ENCODE measurements around the gene ELP4.

Gene ELP4

GRCh38 chr11:31607914-31608313, 98.3 kb downstream of the ELP4 start:
- TF ChIP-seq REST (IDR thresholded peaks at IDR 0.05; ENCODE audit: insufficient read depth in 1 of 2, low read depth in 2 of 2, low read length in 2 of 2) (no peak), POLR2AphosphoS5 (IDR thresholded peaks at IDR 0.05; ENCODE audit: low read depth, low read length) (no peak), SIN3A (IDR thresholded peaks at IDR 0.05; ENCODE audit: borderline replicate concordance, insufficient read depth, low read length) (no peak), FOXP2 (optimal IDR thresholded peaks at IDR 0.05; ENCODE audit: borderline replicate concordance, extremely low read depth, extremely low read length, insufficient read depth) (no peak), TAF1 (IDR thresholded peaks at IDR 0.05; ENCODE audit: borderline replicate concordance, insufficient read depth, low read length) (no peak)

GRCh38 chr11:31608995-31609394, 99.4 kb downstream of the ELP4 start:
- no peak for TF ChIP-seq POLR2AphosphoS5 (IDR thresholded peaks at IDR 0.05; ENCODE audit: low read depth, low read length)
- TF ChIP-seq FOXP2 (optimal IDR thresholded peaks at IDR 0.05; ENCODE audit: borderline replicate concordance, extremely low read depth, extremely low read length, insufficient read depth) = no peak
- TF ChIP-seq SIN3A (IDR thresholded peaks at IDR 0.05; ENCODE audit: borderline replicate concordance, insufficient read depth, low read length) = no peak
- TF ChIP-seq TAF1 (IDR thresholded peaks at IDR 0.05; ENCODE audit: borderline replicate concordance, insufficient read depth, low read length) = no peak
- TF ChIP-seq REST (IDR thresholded peaks at IDR 0.05; ENCODE audit: insufficient read depth in 1 of 2, low read depth in 2 of 2, low read length in 2 of 2) = no peak

- TF ChIP-seq FOXP2 (optimal IDR thresholded peaks at IDR 0.05; ENCODE audit: borderline replicate concordance, extremely low read depth, extremely low read length, insufficient read depth) (no peak), SIN3A (IDR thresholded peaks at IDR 0.05; ENCODE audit: borderline replicate concordance, insufficient read depth, low read length) (no peak), REST (IDR thresholded peaks at IDR 0.05; ENCODE audit: insufficient read depth in 1 of 2, low read depth in 2 of 2, low read length in 2 of 2) (no peak), TAF1 (IDR thresholded peaks at IDR 0.05; ENCODE audit: borderline replicate concordance, insufficient read depth, low read length) (no peak), POLR2AphosphoS5 (IDR thresholded peaks at IDR 0.05; ENCODE audit: low read depth, low read length) (no peak)
Measured at GRCh38 chr11:31610544-31610943, 101.0 kb downstream of the ELP4 start.

- TF ChIP-seq REST (IDR thresholded peaks at IDR 0.05; ENCODE audit: insufficient read depth in 1 of 2, low read depth in 2 of 2, low read length in 2 of 2) (no peak), FOXP2 (optimal IDR thresholded peaks at IDR 0.05; ENCODE audit: borderline replicate concordance, extremely low read depth, extremely low read length, insufficient read depth) (no peak), POLR2AphosphoS5 (IDR thresholded peaks at IDR 0.05; ENCODE audit: low read depth, low read length) (no peak), TAF1 (IDR thresholded peaks at IDR 0.05; ENCODE audit: borderline replicate concordance, insufficient read depth, low read length) (no peak), SIN3A (IDR thresholded peaks at IDR 0.05; ENCODE audit: borderline replicate concordance, insufficient read depth, low read length) (no peak)
Measured at GRCh38 chr11:31617246-31617645, 107.7 kb downstream of the ELP4 start.

GRCh38 chr11:31619980-31620379, 110.4 kb downstream of the ELP4 start:
- TF ChIP-seq SIN3A (IDR thresholded peaks at IDR 0.05; ENCODE audit: borderline replicate concordance, insufficient read depth, low read length) = no peak
- TF ChIP-seq REST (IDR thresholded peaks at IDR 0.05; ENCODE audit: insufficient read depth in 1 of 2, low read depth in 2 of 2, low read length in 2 of 2) = no peak
- no peak for TF ChIP-seq TAF1 (IDR thresholded peaks at IDR 0.05; ENCODE audit: borderline replicate concordance, insufficient read depth, low read length)
- no peak for TF ChIP-seq FOXP2 (optimal IDR thresholded peaks at IDR 0.05; ENCODE audit: borderline replicate concordance, extremely low read depth, extremely low read length, insufficient read depth)
- no peak for TF ChIP-seq POLR2AphosphoS5 (IDR thresholded peaks at IDR 0.05; ENCODE audit: low read depth, low read length)
